Prostate gland (tissue), 2 donors: ENCODE measurements around the gene PTPRE. TPM values are rescaled to one million over a fixed set of nuclear protein-coding genes. Genes with fewer than 3 reads are reported as not detected.

Experiments used
- DNase-seq: peaks from one replicate; pipeline ENCODE4 v3.0.0-alpha.2; 2019; ENCODE audit warnings: low spot score
- H3K27ac ChIP-seq, 2 donors: fragments of 200-600 bp; sonication (generic); 2 replicates each; pipeline ENCODE4 v1.5.1; 2017 to 2019
- H3K27me3 ChIP-seq: fragments of 200-600 bp; sonication (generic); replicated peaks from 2 replicates; pipeline ENCODE4 v1.5.1; 2019; ENCODE audit not compliant: insufficient read depth
- H3K36me3 ChIP-seq, 2 donors: fragments of 200-600 bp; sonication (generic); 1 replicate in 1 of 2; 2 replicates in 1 of 2; pipeline versions ENCODE4 v1.5.1 to v1.8.1; 2017 to 2019
- H3K4me1 ChIP-seq: fragments of 200-600 bp; sonication (generic); replicated peaks from 2 replicates; pipeline ENCODE4 v1.5.1; 2019
- H3K4me3 ChIP-seq, 2 donors: fragments of 200-600 bp; sonication (generic); 2 replicates each; pipeline ENCODE4 v1.5.1; 2017 to 2019
- H3K9me3 ChIP-seq: fragments of 200-600 bp; sonication (generic); 2 replicates; pipeline ENCODE4 v1.5.1; 2017
- CTCF ChIP-seq, 4 experiments: fragments of 200-600 bp in 2 of 4; fragments of 450-650 bp in 2 of 4; sonication (generic) in 2 of 4; IDR thresholded peaks; 1 replicate in 3 of 4; 2 replicates in 1 of 4; pipeline ENCODE4 v1.5.1; 2016 to 2019; ENCODE audit warnings: antibody characterized with exemption in 4 of 4, mild to moderate bottlenecking in 2 of 4, moderate library complexity in 2 of 4
- POLR2A ChIP-seq: fragments of 450-650 bp; IDR thresholded peaks from one replicate; pipeline ENCODE4 v1.6.1; 2016; ENCODE audit warnings: antibody characterized with exemption, mild to moderate bottlenecking
- POLR2AphosphoS5 ChIP-seq: sonication (generic); formaldehyde crosslinking; IDR thresholded peaks from one replicate; pipeline ENCODE4 v1.6.1; 2017; ENCODE audit warnings: antibody characterized with exemption
- WGBS: methylation state at CpG from one replicate; pipeline ENCODE4 v1.1.5; 2018; 5-methylcytosine and 5-hydroxymethylcytosine counted together
- intact Hi-C: fragments of 100-400 bp; cut with DNase I; formaldehyde crosslinking; loops from one replicate; pipeline ENCODE4 v1.14.2; 2022
- total RNA-seq, 2 donors: library from RNA; depleted of rRNA; stranded (reverse); fragments of >200 nt; gene quantifications; one replicate each; pipeline ENCODE4 v1.1.0, GENCODE V29; 2016

PTPRE gene
- total RNA-seq, 2 donors from 2014 or later, result 4.5 to 14.3 TPM

- H3K4me3 ChIP-seq, result no peak overlapping the region
- WGBS, result 91% methylated on average over 4 of the region's 4 CpGs
- H3K27ac ChIP-seq, result no peak overlapping the region
- H3K4me1 ChIP-seq, result no peaks in the 10 kb centered on the region
- no peaks in the 10 kb centered on the region for H3K36me3 ChIP-seq
- intact Hi-C loops, result no loop called here
- H3K27me3 ChIP-seq, result no peaks in the 10 kb centered on the region
- H3K9me3 ChIP-seq, result no peaks in the 10 kb centered on the region
- TF ChIP-seq POLR2A, result no peak
- no peak for TF ChIP-seq POLR2AphosphoS5
- no peak for TF ChIP-seq CTCF (IDR thresholded peaks at IDR 0.05)
- no peak for DNase-seq
Observed at GRCh38 chr10:127882801-127883459, 24.0 kb upstream of the PTPRE start.

- intact Hi-C loops, result no loop called here
- Histone ChIP-seq H3K36me3 (no peaks in the 10 kb centered on the region), H3K27ac (no peak overlapping the region), H3K27me3 (no peaks in the 10 kb centered on the region), H3K4me1 (no peaks in the 10 kb centered on the region), H3K4me3 (no peak overlapping the region), H3K9me3 (no peaks in the 10 kb centered on the region)
- 90% methylated on average over 10 of the region's 10 CpGs for WGBS
- TF ChIP-seq POLR2AphosphoS5, result no peak
- TF ChIP-seq CTCF (IDR thresholded peaks at IDR 0.05), result no peak
- TF ChIP-seq POLR2A, result no peak
- no peak for DNase-seq
Observed at GRCh38 chr10:127883516-127883915, 23.4 kb upstream of the PTPRE start.

GRCh38 chr10:127884501-127884900, 22.4 kb upstream of the PTPRE start:
- H3K36me3 ChIP-seq, result no peaks in the 10 kb centered on the region
- WGBS, result 83% methylated on average over 5 of the region's 5 CpGs
- no peaks in the 10 kb centered on the region for H3K4me1 ChIP-seq
- H3K4me3 ChIP-seq, result no peak overlapping the region
- TF ChIP-seq CTCF (IDR thresholded peaks at IDR 0.05) (no peak), POLR2A (no peak), POLR2AphosphoS5 (no peak)
- H3K27me3 ChIP-seq, result no peaks in the 10 kb centered on the region
- no peak overlapping the region for H3K27ac ChIP-seq
- intact Hi-C loops, result no loop called here
- no peak for DNase-seq
- no peaks in the 10 kb centered on the region for H3K9me3 ChIP-seq

GRCh38 chr10:127886371-127887051, 20.4 kb upstream of the PTPRE start:
- no peak for DNase-seq
- 89% methylated on average over 12 of the region's 12 CpGs for WGBS

More at GRCh38 chr10:127886371-127887051, 20.4 kb upstream of the PTPRE start:
- intact Hi-C loops, result no loop called here
- Histone ChIP-seq H3K27ac (no peak overlapping the region), H3K4me1 (no peaks in the 10 kb centered on the region), H3K36me3 (no peaks in the 10 kb centered on the region), H3K27me3 (no peaks in the 10 kb centered on the region), H3K4me3 (no peak overlapping the region), H3K9me3 (no peaks in the 10 kb centered on the region)
- no peak for TF ChIP-seq POLR2AphosphoS5
- no peak for TF ChIP-seq CTCF (IDR thresholded peaks at IDR 0.05)
- no peak for TF ChIP-seq POLR2A
